DMS153 (cell line): Measurements from ENCODE around the gene C19orf44.

Experiments
- DNase-seq: peaks from one replicate; lab custom pipeline; 2025; lab: John Stamatoyannopoulos, UW

Gene C19orf44

DNA sequence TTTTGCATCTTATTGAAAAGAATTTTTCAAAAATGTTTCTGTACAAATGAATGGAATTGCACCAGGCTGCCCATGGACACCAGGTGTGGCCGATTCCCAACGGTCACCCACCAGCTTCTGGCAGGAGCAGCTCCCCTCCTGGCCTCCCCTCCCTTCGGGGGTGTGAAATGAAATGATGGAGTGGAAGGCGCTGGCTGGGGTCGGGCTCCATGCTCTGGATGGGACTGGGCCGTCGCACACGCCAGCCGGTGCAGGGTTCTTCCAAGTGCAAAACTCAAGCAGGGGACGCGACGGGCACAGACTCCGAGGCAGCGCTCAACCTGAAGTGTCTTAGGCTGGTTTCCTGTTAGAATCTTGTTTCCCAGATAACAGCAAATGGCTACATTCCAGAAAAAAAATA is 21.9 kb downstream of the C19orf44 start:
- no peak for DNase-seq

- DNase-seq: no peak
Measured at GRCh38 chr19:16518483-16519229, 22.5 kb downstream of the C19orf44 start.

DNA sequence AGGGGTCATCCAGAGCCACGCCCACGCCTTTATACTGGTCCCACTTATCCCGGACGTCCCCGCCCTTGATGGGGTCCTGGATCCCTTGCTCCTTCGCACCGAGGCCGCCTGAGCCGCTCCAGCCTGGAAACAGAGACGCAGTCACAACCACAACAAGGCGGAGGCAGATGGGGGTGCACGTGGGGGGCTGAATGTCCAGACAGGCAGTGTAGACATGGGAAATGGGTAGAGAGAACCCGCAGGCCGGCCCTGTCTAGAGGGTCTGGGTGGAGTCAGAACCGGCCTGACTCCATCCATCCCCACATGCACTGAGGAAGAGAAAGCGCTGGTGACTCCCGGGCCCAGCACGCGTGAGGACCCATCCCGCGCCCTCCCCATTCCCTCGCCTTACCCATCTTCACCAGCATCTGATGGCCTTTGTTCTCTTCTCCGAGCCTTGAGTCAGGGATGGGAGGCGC is 23.1 kb downstream of the C19orf44 start:
- DNase-seq: no peak

DNA sequence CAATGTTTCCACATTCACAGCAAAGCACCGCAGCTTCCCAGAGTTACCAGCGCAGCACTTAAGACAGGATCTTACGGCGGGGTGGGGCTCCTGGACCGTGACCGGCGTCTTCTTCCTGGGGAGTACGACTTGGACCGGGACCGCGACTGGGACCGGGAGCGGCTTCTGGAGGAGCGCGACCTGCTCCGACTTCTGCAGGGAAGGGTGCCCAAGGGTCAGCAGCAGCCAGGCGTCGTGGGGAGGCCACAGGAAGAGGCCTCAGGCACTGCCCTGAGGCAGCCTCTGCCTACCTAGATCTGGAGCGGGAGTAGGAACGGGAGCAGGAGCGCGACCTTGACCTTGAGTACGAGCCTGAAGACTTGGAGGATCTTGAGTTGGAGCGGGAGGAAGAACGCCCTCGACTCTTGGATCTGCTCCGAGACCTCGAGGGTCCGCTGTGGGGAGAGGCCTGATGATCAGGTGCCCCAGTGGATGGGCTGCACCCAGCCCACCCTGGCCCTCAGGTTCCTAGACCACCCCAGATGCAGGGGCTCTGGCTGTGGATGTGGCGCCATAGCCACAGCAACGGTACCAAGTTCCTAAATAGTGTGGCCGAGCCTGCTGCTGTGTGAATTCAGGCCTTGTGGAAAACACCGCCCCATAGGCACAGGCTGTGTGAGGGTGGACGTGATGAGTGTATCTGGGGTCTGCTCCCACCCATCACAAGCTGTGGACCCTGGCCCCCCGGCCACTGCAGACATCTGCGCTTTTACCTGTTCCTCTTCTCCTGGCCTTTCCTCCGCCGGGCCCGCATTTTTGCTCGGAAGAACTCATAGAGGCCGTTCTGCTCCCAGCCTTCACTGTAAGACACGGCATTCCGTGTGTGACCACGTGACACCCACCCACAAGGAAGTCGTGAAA is 24.1 kb downstream of the C19orf44 start:
- DNase-seq: no peak

GRCh38 chr19:16520986-16521624 is 24.9 kb downstream of the C19orf44 start:
- no peak for DNase-seq

GRCh38 chr19:16521715-16522289 is 25.6 kb downstream of the C19orf44 start:
- no peak for DNase-seq

GRCh38 chr19:16522559-16523377 is 26.6 kb downstream of the C19orf44 start:
- no peak for DNase-seq

GRCh38 chr19:16524991-16525734 is 29.0 kb downstream of the C19orf44 start:
- no peak for DNase-seq

DNA sequence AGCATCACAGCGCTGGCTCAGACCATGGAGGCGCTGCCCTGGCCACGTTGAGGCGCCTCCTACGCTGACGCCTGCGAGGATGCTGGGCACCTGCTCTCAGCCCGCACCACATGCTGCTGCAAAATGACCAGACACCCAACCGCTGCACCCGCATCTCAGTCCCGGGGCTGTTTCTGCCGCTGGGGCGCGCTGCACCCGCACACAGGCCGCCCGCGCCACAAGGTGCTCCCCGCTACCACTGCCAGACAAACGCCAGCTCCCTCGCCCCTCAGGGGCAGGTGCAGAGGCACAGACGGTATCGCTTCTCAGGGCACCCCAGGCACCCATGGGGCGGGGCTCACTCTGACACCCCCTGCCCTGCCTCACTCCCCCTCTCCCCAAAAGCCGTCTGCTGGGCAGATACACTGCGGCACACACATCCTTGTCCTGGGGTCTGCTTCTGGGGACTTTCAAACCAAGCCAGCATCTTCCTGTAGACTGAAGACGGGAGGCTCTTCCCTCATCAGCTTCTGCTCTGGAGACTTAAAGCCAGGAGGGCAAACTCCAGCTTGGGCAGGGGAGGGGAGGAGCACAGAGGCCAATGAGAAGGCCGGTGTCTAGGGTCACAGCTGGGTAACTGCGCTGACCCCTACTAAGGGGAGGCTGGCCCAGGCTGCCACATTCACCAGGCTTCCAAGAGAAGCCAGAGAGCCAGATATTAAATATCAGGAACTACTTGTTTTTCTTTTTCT is 29.7 kb downstream of the C19orf44 start:
- DNase-seq: no peak

DNA sequence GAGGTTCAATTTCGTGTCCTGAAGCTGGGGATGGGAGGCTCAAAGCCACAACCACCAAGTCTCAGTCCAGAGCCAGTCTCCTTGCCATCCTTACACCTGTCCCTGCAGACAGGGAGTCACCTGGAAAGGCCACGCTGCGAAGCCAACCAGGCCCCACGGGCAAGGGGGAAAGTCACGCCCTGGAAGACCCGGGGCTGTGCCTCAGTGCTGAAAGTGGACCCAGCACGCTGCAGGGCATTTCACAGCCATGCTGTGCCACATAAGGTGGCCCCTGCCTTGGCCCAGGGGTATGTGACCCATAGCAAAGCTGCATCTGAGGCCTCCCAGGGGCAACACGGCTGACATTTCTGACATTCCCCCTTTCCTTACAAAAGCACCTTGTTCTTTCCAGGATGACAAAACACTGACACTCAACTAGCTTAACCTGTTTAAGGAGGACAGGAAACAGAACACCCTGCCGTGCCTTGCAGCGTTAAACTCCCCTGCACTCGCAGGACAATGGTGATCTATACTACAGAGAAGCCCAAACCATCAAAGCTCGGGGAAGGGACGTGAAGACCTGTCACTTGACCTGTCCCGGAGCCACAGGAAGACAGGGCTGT is 31.2 kb downstream of the C19orf44 start:
- DNase-seq: no peak

DNA sequence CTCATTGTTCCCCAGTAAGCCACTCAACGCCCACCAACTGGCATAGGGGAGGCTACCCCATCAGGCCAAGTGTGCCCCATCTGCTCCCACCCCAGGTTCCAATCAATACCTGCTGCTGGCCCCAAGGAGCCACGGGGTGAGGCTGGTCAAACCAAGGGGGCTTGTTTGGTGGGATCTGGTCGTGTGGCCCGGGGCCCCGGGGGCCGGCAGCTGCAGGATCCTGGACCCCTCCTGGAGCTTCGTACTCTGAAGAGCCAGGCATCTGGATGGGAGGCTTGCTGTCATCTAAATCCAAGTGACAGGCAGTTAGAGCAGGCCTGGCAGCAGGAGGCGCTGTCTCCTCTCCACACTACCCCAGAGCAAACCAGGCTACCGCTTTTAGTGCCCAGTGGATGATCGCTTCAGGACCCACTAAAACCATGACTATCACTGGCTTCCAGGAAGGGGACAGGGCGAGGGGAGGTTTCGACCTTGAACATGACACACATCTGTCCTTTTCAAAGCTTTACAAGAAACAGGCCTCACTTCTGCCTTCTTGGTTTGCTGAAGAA is 31.9 kb downstream of the C19orf44 start:
- no peak for DNase-seq

- DNase-seq: no peak
Measured at GRCh38 chr19:16529466-16530144, 33.4 kb downstream of the C19orf44 start.

DNA sequence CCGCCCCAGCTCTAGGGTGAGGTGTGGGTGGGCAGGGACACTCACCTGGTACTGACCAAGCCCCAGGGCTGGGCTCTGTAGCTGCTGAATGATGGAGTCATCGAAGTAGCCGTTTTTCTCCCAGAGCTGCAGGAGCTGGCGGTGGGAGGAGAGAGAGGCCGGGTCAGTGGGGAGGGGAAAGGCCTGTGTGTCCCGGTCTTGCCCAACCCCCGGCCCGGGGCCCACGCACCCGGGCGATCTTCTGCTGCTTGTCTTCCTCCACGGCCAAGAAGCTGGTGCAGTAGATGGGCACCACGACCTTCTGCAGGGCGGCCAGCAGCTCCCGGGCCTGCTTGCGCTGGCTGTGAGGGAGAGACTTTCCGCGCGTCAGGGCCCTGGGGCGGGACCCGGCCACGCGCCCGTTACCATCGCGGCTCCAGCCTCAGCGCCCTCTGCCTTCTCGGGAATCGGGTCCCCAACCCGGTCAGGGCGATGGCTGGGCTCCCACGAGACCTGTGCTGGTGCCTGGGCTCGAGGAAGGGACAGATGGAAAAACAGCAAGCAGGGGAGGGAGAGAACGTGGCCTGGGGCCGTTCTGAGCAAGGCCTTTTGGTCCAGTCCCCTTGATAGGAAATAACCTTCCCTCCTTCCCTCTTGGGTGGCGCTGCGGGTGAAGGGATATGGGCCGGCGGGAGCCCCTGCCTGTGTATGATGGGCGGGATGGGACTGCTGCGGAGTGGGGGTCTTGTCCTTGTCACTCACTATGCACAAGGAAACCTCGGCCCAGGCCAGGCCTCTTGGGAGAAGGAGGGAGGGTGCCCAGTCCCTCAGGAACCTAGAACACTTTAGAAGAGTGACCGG is 34.6 kb downstream of the C19orf44 start:
- no peak for DNase-seq

DNA sequence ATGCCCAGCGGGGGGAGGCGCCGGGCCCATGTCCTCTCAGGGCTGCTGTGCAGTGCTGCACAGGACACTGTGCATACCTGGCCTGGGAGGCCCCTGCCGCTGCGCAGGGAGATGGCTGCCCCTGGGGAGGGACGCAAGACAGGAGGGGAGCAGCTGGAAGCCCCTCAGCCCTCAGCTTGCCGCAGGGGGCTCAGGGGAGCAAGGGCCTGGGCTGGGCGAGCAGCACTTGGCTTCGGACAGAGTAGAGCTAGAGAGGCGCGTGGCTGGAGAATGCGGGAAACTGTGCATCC is 35.1 kb downstream of the C19orf44 start:
- DNase-seq: no peak

GRCh38 chr19:16532440-16533234 is 36.4 kb downstream of the C19orf44 start:
- no peak for DNase-seq

GRCh38 chr19:16535381-16535780 is 39.2 kb downstream of the C19orf44 start:
- DNase-seq: no peak

GRCh38 chr19:16536130-16536529 is 39.9 kb downstream of the C19orf44 start:
- no peak for DNase-seq
